Kidney epithelial cell (primary cell): ENCODE results near the gene DCDC2C. TPM values are rescaled to one million over a fixed set of nuclear protein-coding genes. Genes with fewer than 3 reads are reported as not detected.
A peak's percentile ranks its signal among the peaks of the same experiment; 100 is the strongest.

Experiments
- DNase-seq: peaks from one replicate; pipeline ENCODE4 v3.0.0-alpha.2; 2010; ENCODE audit warnings: low read depth
- H3K27me3 ChIP-seq: 2 replicates; pipeline ENCODE4 v1.6.0; 2011; ENCODE audit warnings: low read length; ENCODE audit not compliant: control insufficient read depth, insufficient read depth
- H3K36me3 ChIP-seq: 2 replicates; pipeline ENCODE4 v1.5.1; 2011; ENCODE audit warnings: low read length; ENCODE audit not compliant: control insufficient read depth, insufficient read depth
- H3K4me3 ChIP-seq: 2 replicates; pipeline ENCODE4 v1.5.1; 2011; ENCODE audit warnings: low read depth, mild to moderate bottlenecking, control low read depth, low read length
- total RNA-seq: library from RNA; depleted of rRNA; stranded (reverse); fragments of >200 nt; gene quantifications from 2 replicates; pipeline ENCODE4 v1.2.3, GENCODE V29; 2015
- TF ChIP-seq, protein P1 (sequence below): IDR thresholded peaks from 2 replicates; pipeline ENCODE4 v1.5.1; 2011; ENCODE audit warnings: mild to moderate bottlenecking, moderate library complexity, low read length, control low read depth, inconsistent platforms; ENCODE audit not compliant: insufficient read depth, poor library complexity, severe bottlenecking

The DCDC2C gene
- total RNA-seq, 1 donor from 2014 or later = not detected

DNA sequence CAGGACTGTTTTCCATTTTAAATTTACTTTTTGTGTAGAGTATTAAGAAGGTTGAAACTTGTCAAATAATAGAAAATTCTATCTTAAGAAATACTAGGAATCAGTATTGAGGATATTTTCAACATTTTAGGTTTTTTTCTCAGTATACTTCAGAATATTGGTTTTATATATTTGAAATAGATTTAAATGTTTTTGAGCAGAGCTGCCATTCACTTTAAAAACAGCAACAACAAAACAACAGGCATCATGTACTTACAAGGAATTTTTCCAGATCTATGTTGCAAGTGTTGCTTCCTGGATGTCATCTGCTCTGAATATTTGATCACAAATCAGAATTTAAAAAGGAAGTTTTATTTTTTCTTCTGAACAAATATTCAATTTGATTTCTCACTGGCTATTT lies 84.4 kb downstream of the DCDC2C start:
- TF ChIP-seq, protein P1, sequence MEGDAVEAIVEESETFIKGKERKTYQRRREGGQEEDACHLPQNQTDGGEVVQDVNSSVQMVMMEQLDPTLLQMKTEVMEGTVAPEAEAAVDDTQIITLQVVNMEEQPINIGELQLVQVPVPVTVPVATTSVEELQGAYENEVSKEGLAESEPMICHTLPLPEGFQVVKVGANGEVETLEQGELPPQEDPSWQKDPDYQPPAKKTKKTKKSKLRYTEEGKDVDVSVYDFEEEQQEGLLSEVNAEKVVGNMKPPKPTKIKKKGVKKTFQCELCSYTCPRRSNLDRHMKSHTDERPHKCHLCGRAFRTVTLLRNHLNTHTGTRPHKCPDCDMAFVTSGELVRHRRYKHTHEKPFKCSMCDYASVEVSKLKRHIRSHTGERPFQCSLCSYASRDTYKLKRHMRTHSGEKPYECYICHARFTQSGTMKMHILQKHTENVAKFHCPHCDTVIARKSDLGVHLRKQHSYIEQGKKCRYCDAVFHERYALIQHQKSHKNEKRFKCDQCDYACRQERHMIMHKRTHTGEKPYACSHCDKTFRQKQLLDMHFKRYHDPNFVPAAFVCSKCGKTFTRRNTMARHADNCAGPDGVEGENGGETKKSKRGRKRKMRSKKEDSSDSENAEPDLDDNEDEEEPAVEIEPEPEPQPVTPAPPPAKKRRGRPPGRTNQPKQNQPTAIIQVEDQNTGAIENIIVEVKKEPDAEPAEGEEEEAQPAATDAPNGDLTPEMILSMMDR = no peak
- Histone ChIP-seq H3K27me3 (no peaks in the 10 kb centered on the region), H3K36me3 (no peaks in the 10 kb centered on the region), H3K4me3 (no peak overlapping the region)
- DNase-seq = no peak

DNA sequence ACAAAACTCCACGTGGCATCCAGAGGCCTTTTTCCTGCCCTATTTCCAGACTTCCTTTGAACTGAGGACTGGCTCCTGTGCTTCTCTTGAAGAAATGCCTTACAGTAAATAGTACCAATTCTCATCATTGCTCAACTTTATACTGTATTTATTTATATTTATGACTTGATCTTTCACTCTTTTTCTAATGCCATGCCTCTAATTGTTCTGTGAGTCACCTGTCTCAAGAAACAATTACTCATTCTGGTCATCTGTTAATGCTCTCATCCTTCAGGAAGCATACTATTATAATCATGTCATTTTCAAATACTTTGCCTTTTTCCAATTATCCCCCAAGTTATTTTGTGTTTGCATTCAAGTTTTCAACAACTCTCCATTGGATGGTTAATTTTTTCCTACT lies 85.9 kb downstream of the DCDC2C start:
- H3K36me3 ChIP-seq = no peaks in the 10 kb centered on the region
- H3K4me3 ChIP-seq = no peak overlapping the region
- H3K27me3 ChIP-seq = no peaks in the 10 kb centered on the region
- DNase-seq = no peak
- TF ChIP-seq, protein P1 = no peak

DNA sequence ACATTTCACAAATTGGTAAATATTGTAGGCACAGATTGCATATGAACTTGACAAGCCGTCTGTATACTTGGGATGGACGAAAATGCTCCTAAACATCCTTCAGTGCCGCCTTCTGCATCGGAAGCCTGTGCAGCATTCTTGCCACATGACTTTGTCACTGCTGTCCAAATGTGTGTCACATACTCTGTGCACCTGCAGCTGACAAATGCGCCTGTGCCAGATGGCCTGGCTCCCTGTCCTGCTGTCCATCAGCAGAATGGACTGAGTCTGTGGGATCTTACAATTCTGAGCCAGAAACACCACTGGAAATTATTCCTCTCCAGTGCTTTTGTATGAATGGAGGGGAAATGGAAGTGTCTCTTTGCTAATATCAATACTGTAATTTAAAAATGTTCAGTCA lies 89.9 kb downstream of the DCDC2C start:
- no peak for DNase-seq
- H3K4me3 ChIP-seq = no peak overlapping the region
- H3K27me3 ChIP-seq = no peaks in the 10 kb centered on the region
- TF ChIP-seq, protein P1 = no peak
- H3K36me3 ChIP-seq = no peaks in the 10 kb centered on the region

DNA sequence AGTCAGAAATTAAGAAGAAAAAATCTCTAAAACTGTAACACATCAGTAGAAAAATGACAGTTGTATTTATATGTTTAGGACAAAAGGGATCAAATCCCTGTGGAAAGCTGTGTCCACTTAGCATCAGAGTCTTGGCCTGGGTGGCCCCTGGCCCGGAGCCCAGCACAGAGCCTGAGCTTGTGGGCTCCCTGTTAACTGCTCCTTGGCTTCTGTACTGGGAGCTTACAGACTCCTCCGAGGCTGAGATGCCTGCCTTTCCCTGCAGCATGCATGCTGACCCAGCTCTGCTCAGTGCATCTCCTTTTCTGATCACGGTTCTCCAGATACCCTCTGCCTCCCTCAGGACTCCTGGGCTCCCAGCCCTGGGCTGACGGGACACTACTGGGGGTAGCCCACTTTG lies 98.1 kb downstream of the DCDC2C start:
- TF ChIP-seq, protein P1 = no peak
- H3K27me3 ChIP-seq = no peaks in the 10 kb centered on the region
- DNase-seq = no peak
- no peak overlapping the region for H3K4me3 ChIP-seq
- H3K36me3 ChIP-seq = no peaks in the 10 kb centered on the region

DNA sequence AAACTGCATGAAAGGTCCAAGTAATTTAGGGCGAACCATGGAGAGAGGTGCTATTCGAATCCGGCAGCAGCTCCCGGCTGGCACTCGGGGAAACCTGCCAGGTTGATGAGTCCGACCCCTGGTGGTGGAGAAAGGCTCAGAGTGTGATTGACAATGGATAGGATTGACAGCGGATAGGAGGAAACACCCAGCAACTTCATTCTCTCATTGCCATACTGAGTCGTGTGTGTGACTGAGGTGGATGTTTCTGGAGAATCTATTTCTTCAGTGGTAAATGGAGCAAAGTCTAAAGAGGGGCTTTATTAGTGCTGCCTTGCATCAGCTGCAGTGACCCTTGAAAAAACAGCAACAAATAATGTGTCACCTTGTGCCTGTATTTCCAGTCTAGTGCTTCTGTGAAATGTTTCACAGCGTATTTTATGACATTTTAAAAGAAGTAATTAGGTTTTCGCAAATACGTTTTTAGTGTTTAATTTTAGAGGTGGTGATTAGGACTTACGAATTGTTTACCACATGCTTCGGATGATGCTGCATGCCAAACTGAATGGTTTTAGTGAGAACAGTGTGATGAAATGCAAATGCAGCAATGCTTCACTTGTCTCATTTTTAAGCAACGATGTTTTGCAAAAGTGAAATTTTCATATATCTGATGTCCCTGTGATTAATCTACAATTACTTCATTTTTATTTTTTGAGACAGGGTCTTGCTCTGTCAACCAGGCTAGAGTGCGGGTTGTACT lies 102.0 kb downstream of the DCDC2C start:
- Histone ChIP-seq H3K4me3 (no peak overlapping the region), H3K27me3 (no peaks in the 10 kb centered on the region), H3K36me3 (no peaks in the 10 kb centered on the region)
- no peak for DNase-seq
- TF ChIP-seq, protein P1 = peak; percentile 61

DNA sequence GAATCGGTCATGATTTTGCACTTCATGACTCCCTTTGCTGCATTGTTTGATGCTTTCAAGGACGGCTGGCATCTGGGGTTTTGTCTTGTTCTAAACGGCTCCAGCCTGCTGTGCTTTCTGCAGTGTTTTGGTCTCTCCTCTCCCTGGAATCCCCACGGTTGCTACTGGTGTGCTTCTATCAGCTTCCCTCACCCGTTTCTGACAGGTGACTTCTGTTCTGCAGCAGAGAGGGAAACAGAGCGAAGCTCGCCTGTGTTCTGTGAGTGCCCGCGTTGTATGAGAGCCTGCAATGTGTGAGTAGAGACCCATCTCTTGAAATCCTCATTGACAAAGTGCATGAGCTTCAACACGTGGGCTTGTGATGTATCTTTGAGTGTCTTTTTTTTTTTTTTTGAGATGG lies 102.8 kb downstream of the DCDC2C start:
- H3K36me3 ChIP-seq = no peaks in the 10 kb centered on the region
- no peaks in the 10 kb centered on the region for H3K27me3 ChIP-seq
- DNase-seq = no peak
- TF ChIP-seq, protein P1 = no peak
- no peak overlapping the region for H3K4me3 ChIP-seq
